Measurements from ENCODE around the gene SLC43A2.

DNA sequence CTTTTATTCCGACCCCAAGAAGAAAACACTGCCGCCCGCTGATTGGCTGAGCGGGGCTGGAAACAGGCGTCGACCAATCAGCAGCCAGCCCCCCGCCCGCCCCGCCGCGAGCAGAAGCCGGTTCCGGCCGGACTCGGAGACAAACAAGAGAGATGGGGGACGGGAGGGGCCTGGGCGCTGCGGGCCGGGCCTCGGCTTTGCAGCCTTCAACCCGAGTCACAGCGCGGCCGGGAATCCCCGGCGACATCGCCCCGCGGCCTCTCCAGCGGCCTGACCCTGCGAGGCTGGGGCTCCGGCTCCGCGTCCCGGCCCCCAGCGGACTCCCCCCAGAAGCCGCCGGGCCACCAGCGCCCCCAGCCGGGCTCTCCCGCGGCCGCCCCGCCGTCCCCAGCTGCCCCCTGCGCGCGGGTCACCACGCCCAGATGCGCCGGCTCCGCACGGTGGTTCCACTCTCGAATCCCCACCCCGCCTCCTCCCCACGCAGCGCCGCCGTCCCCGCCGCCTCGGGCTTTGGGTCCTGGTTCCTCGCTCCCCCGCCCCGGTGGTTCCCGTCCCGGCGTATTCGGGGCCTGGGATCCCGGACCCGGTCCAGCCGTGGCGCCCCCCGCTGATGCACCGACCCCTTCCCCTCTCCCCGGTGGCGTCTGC, 346 bp upstream of the SLC43A2 start:
- TF ChIP-seq, protein P1, sequence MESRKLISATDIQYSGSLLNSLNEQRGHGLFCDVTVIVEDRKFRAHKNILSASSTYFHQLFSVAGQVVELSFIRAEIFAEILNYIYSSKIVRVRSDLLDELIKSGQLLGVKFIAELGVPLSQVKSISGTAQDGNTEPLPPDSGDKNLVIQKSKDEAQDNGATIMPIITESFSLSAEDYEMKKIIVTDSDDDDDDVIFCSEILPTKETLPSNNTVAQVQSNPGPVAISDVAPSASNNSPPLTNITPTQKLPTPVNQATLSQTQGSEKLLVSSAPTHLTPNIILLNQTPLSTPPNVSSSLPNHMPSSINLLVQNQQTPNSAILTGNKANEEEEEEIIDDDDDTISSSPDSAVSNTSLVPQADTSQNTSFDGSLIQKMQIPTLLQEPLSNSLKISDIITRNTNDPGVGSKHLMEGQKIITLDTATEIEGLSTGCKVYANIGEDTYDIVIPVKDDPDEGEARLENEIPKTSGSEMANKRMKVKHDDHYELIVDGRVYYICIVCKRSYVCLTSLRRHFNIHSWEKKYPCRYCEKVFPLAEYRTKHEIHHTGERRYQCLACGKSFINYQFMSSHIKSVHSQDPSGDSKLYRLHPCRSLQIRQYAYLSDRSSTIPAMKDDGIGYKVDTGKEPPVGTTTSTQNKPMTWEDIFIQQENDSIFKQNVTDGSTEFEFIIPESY (IDR thresholded peaks at IDR 0.05), result no peak
- TF ChIP-seq, protein P2, sequence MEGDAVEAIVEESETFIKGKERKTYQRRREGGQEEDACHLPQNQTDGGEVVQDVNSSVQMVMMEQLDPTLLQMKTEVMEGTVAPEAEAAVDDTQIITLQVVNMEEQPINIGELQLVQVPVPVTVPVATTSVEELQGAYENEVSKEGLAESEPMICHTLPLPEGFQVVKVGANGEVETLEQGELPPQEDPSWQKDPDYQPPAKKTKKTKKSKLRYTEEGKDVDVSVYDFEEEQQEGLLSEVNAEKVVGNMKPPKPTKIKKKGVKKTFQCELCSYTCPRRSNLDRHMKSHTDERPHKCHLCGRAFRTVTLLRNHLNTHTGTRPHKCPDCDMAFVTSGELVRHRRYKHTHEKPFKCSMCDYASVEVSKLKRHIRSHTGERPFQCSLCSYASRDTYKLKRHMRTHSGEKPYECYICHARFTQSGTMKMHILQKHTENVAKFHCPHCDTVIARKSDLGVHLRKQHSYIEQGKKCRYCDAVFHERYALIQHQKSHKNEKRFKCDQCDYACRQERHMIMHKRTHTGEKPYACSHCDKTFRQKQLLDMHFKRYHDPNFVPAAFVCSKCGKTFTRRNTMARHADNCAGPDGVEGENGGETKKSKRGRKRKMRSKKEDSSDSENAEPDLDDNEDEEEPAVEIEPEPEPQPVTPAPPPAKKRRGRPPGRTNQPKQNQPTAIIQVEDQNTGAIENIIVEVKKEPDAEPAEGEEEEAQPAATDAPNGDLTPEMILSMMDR (IDR thresholded peaks at IDR 0.05 in 2 of 3, conservative IDR thresholded peaks at IDR 0.05 in 1 of 3; ENCODE audit: control insufficient read depth in 2 of 3, extremely low read depth in 1 of 3, insufficient read depth in 1 of 3, low read depth in 3 of 3, low read length in 3 of 3), result peak in 2 of 3 experiments; percentile 30 to 51; a peak in 4 of 6 replicates
- TF ChIP-seq DPF2 (IDR thresholded peaks at IDR 0.05), result peak; percentile 75

Measured in GM12878 (cell line).